HG02571 (cell line): ENCODE data around the gene HMCN1.

Experiments
- ATAC-seq: cut with Tn5 transposase; IDR thresholded peaks from one replicate; pipeline ENCODE4 v1.9.1; 2021; ENCODE audit warnings: mild to moderate bottlenecking, moderate library complexity; ENCODE audit not compliant: unreplicated experiment

HMCN1 gene

DNA sequence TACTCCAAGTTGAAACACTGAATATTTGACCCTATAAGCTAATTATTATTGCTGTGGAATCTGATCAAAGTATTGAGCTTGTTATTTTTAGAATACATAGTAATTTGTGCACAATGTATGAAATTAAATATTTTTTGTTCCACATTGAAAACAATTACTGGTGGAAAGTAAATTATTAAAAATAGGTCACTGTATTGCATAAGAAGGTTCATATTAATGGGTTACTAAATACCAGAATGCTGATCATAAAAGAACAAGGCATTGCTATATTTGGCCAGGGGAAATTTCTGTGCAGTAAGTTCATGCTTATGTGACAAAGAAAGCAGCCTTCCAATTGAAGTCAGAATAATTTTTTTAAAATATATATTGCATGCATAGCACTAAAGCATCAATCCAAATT is 481.4 kb downstream of the HMCN1 start:
- ATAC-seq, result no peak

DNA sequence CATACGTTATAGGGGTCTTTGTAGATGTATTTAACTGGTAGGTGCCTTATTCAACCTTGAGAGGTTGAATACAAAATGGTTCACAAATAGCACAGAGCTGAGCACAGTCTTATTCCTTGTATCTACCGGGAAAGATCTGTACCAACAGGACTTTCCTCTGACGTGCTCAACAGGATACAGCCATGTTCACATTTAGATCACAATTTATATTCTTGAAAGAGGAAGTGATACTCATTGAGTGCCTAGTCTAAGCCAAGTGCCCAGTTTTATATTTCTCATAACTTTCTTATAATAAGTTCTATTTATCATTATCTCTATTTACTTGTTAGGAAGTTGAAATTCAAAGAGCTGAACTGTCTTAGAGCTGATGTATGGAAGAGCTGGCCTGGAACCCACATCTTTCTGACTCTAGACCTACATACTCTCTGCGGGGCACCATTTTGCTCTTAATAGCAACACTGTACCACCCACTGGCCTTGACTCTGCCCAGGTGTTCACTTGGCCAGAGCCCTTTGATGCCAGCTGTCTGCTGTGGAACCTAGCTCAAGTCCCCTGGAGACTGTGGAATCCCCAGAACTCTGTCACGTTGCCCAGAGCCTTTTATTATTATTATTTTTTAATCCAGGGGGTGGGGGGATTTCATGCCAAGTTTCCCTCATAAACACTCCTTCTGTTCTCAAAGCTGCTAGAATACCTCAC is 484.6 kb downstream of the HMCN1 start:
- ATAC-seq, result peak; percentile 63

DNA sequence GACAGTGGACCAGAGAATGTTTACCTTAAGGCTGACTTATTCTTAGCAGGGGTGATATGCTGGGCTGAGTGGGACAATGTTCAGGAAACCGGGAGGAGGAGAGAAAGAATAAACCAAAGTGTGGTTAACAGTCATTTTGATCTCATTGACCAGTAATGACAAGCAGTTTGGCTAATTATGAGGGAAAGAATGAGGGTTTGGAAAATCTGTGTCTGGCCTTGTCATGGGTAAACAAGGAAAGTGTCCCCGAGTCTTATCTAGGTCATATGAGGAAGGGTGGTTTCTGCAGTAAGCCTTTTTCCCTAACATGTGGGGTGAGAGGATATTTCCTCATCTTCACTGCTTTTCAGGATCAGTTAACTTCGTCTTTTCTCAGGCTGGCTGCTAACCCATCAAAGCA is 485.9 kb downstream of the HMCN1 start:
- no peak for ATAC-seq

DNA sequence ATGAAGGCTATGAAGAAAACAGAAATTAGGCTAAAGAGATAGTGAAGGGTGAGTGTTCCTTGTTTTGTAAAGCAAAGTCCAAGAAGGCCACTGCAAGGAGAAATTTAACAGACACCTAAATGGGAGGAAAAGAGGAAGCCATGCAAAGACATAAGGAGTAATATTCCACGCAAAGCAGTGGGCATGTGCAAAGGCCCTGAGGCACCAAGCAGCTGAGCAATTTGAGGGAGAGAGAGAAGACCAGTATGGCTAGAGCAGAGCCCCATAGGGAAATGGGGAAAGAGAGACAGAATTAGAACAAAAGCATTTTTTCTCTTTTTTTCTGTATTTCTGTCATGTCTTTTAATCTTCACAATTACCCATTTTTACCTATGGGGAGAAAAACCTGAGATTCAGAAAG is 486.7 kb downstream of the HMCN1 start:
- no peak for ATAC-seq

DNA sequence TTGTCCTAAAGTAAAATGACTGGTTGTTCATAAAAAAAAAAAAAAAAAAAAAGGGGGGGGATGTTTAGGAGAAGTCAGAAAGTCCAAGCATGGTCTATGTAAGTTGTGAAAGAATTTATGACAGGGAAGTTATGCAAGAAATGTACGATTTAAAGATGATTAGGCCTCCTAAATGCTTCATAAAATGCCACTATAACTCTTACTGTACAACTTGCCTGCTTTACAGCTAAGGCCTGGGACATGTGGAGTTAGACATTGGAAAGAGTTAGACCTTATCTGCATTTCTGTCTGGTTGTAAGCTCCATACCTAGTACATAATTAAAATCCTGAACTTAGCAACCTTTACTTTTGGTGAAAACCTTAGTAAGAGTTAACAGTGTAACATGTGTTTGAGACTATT is 490.9 kb downstream of the HMCN1 start:
- ATAC-seq, result no peak

DNA sequence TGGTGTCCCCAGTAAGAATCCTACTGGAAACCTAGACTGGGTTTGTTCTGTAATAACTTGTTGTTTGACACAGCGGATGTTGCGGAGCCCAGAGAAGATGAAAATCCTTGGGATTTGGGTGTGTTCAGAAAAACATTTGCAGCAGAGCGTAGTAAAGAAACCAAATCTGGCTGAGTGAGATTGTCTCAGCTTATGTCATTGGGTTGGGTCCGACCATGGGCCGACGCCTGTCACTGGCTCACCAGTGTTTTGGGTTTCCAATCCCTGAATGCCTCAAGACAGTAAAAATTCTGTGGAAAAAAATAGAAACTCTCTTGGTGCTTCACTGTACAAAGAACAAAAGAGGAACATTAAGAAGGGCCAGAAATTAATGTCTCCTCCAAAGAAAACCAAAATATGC is 494.6 kb downstream of the HMCN1 start:
- no peak for ATAC-seq

DNA sequence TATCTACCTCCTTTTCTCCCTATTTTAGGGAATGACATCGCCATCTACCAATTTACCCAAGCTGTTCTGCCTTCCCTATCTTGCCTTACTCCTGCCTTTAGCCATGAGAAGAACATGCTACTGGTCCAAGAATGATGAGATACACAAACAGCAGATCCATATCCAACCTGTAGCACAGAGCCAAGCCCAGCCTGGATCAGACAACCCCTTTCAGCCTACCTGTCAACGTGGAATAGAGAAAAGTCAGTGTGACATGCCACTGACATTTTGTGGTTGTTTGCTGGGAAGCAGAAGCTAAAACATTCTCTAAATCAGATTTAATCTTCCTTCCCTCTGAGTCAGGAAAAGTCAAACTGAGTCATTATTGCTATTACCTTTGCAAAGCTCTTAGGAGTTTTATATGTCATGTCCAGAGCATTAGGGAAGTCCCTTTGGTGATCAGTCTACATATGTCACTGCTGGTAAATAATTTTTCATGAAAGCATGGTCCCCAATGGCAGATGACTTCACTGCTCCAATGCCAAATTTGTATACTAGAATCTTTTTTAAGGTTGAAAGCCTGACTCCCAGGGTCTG is 497.8 kb downstream of the HMCN1 start:
- ATAC-seq, result no peak

DNA sequence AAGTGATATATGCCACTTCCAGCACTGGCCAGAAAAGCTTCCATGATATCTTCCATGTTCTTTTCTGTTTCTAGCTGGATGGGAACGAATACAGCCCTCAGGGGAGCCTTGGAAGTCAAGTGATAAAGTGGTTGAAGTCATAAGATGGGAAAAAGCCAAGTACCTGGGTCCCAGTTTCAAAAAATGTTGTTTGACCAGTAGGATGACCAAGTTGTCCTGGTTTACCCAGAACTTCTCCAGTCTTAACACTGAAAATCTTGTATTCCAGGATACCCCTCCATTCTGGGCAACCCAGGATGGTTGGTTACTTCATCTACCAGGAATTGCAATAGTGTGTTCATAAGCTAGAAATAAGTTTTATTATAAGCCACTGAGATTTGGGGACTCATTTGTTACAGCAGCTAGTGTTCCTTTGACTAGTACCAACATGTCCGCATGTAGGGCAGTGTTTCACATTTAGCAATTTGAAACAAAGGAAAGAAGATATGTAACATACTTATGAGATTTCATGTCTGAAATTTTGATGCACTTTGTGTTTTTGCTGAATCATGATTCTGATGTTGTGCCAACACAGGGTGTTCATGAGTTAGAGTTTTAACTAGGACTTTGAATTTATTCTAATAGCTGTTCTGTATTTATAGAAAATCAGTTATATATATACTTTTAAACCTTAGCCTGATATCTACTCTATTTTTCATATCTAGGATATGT is 500.9 kb downstream of the HMCN1 start:
- no peak for ATAC-seq

DNA sequence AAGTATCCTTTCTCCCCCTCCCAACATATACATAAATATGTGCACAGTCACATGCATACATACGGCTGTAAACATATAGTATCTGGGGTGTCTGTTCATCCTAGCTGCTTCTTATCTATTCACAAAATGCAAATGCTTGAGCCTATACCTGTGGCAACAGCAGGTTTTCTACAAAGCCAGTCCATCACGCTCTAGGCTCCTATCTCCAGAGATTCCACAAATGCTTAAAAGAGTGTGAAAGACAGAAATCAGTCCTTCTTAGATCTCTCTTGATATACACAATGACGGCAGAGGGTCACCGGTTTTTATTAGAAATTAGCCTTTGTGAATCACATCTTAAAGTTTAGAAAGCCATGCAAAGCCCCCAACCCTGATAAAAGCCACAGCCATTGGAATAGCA is 501.5 kb downstream of the HMCN1 start:
- ATAC-seq, result no peak

DNA sequence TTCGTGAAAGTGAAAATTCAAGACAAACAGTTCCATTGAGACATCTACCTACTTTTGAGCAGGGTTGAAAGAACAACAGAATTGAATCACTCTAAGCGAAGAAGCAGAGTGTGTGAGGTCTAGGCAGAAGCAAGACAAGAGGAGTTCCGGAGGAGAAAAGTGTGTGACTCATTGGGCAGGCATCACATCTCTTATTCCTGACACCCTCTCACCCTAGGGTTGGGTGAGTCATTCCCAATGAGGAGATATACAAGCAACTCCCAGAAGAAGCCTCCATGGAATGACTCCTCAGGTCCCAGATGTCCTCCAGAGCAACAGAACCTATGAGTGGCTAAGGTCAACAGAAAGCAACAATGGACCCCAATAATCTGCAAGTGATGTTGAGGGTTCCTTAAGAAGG is 502.7 kb downstream of the HMCN1 start:
- ATAC-seq, result no peak

DNA sequence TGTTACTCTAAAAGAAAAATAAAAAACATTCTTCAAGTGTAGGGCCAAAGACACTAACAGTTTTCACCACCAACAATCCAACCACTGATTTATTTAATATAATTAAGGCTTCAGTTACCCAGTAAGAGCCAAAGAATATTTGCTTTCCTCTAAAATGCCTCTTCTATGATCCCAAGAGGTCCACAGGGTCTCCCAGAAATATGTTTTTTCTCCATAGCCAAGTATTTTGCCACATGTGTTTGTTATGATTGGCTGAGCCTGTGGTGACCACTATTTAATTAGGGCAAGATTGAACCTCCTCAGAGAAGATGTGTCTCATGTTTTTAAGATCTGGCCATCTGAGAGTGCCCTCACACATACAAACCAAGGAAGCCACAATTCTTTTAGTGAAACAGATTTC is 505.0 kb downstream of the HMCN1 start:
- no peak for ATAC-seq

DNA sequence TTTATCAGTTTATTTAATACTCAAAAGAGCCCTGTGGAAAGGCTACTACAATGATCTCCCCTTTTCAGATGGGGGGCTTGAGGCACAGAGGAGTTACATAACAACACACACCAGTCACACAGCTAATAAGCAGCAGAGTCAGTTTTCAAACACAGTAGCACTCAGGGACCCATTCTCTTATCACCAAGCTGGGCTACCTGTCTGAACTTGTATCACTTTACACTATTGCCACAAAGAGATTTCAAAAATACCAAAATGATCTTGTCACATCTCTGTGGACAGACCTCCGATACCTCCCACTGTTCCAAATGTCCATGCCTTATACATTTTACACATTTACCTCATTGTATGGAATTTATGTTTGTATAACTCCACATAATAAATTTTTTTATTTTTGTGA is 506.2 kb downstream of the HMCN1 start:
- ATAC-seq, result no peak
